HCT116 (cell line): ENCODE data around the gene LRRIQ3. TPM values are rescaled to one million over a fixed set of nuclear protein-coding genes. Genes with fewer than 3 reads are reported as not detected.

Source experiments
- ATAC-seq: fragments of 200-7000 bp; cut with Tn5 transposase; 2 replicates; pipeline ENCODE4 v1.9.1; 2020; ENCODE audit warnings: mild to moderate bottlenecking, moderate library complexity
- BruUV-seq: library from RNA; stranded (reverse); fragments of 400-500 nt; replicated peaks from 2 replicates; lab custom pipeline; 2021; lab: Mats Ljungman, UMichigan
- CTCF ChIA-PET: fragments of 300-600 bp; sonication (Branson Sonifier 250); formaldehyde crosslinking; loops from one replicate; lab custom pipeline; 2021; ENCODE audit warnings: antibody characterized with exemption; lab: Charles Lee
- POLR2A ChIA-PET: fragments of 300-600, 350-600 bp; sonication (Branson Sonifier 250); formaldehyde crosslinking; loops from one replicate; lab custom pipeline; 2021; ENCODE audit warnings: antibody characterized with exemption; lab: Charles Lee
- RAD21 ChIA-PET, 2 experiments: fragments of 300-600 bp; sonication (Branson Sonifier 250); formaldehyde crosslinking; loops; one replicate each; lab custom pipeline; 2023; ENCODE audit warnings: low total read pairs in 2 of 2; ENCODE audit not compliant: uncharacterized antibody in 2 of 2, unreplicated experiment in 2 of 2, low non-redundant PET in 1 of 2; lab: Charles Lee
- DNase-seq: peaks from one replicate; pipeline ENCODE4 v3.0.0-alpha.2; 2010; ENCODE audit warnings: low read depth, low spot score
- H2AFZ ChIP-seq: fragments of 200-600 bp; shearing (Covaris generic), sonication (generic); 2 replicates; pipeline ENCODE4 v1.6.1; 2017; ENCODE audit warnings: low read depth, mixed run types, mixed read lengths, antibody characterized with exemption, low read length; ENCODE audit not compliant: poor library complexity, severe bottlenecking
- H3K27ac ChIP-seq: 2 replicates; pipeline ENCODE4 v1.5.1; 2012; ENCODE audit warnings: low read depth, low read length
- H3K27me3 ChIP-seq: fragments of 200-600 bp; sonication (generic); 2 replicates; pipeline ENCODE4 v1.6.1; 2016; ENCODE audit warnings: mixed run types, low read length, mixed read lengths; ENCODE audit not compliant: insufficient read depth
- H3K36me3 ChIP-seq, 2 experiments: fragments of 200-500 bp in 1 of 2; fragments of 200-600 bp in 1 of 2; sonication (Bioruptor generic) in 1 of 2; sonication (generic) in 1 of 2; 2 replicates each; pipeline versions ENCODE4 v1.5.1 to v1.6.1; 2014 to 2016; ENCODE audit warnings: low read length in 2 of 2, inconsistent platforms in 1 of 2, mixed read lengths in 1 of 2, mixed run types in 1 of 2; ENCODE audit not compliant: insufficient read depth in 2 of 2, control insufficient read depth in 1 of 2
- H3K4me1 ChIP-seq, 2 experiments: fragments of 200-600 bp in 1 of 2; sonication (generic) in 1 of 2; 2 replicates each; pipeline versions ENCODE4 v1.5.1 to v1.6.1; 2012 to 2017; ENCODE audit warnings: low read length in 2 of 2, inconsistent platforms in 1 of 2, mild to moderate bottlenecking in 1 of 2, mixed read lengths in 1 of 2, mixed run types in 1 of 2, moderate library complexity in 1 of 2; ENCODE audit not compliant: insufficient read depth in 2 of 2, control insufficient read depth in 1 of 2
- H3K4me2 ChIP-seq: fragments of 200-600 bp; sonication (generic); 2 replicates; pipeline ENCODE4 v1.6.1; 2017; ENCODE audit warnings: mixed run types, low read length, mixed read lengths
- H3K4me3 ChIP-seq, 2 experiments: fragments of 200-600 bp in 1 of 2; sonication (generic) in 1 of 2; replicated peaks in 1 of 2; 2 replicates each; pipeline ENCODE4 v1.5.1; 2011 to 2016; ENCODE audit warnings: low read length in 2 of 2, control low read depth in 1 of 2, low read depth in 1 of 2, mild to moderate bottlenecking in 1 of 2, mixed read lengths in 1 of 2, mixed run types in 1 of 2
- H3K79me2 ChIP-seq: fragments of 200-600 bp; sonication (generic); 2 replicates; pipeline ENCODE4 v1.6.1; 2017; ENCODE audit warnings: mild to moderate bottlenecking, mixed run types, low read length, moderate library complexity, mixed read lengths; ENCODE audit not compliant: insufficient read depth
- H3K9ac ChIP-seq: fragments of 200-600 bp; sonication (generic); 2 replicates; pipeline ENCODE4 v1.6.1; 2016; ENCODE audit warnings: low read length, mixed read lengths
- H3K9me2 ChIP-seq: fragments of 200-600 bp; sonication (generic), shearing (Covaris generic); 2 replicates; pipeline ENCODE4 v1.6.1; 2017; ENCODE audit warnings: mixed run types, mild to moderate bottlenecking, moderate library complexity; ENCODE audit not compliant: insufficient read depth
- H3K9me3 ChIP-seq, 2 experiments: fragments of 200-500 bp in 1 of 2; fragments of 200-600 bp in 1 of 2; sonication (Bioruptor generic) in 1 of 2; sonication (generic) in 1 of 2; 2 replicates each; pipeline ENCODE4 v1.6.1; 2014 to 2017; ENCODE audit warnings: low read length in 2 of 2, mixed read lengths in 2 of 2, inconsistent platforms in 1 of 2, low read depth in 1 of 2, mild to moderate bottlenecking in 1 of 2, mixed run types in 1 of 2, moderate library complexity in 1 of 2; ENCODE audit not compliant: control insufficient read depth in 1 of 2, insufficient read depth in 1 of 2
- H4K20me1 ChIP-seq: fragments of 200-600 bp; sonication (generic), shearing (Covaris generic); 2 replicates; pipeline ENCODE4 v1.6.1; 2017; ENCODE audit warnings: mixed run types, mild to moderate bottlenecking, moderate library complexity; ENCODE audit not compliant: insufficient read depth
- CEBPB ChIP-seq: IDR thresholded peaks from 2 replicates; pipeline ENCODE4 v1.6.1; 2012; ENCODE audit warnings: low read depth
- EGR1 ChIP-seq: IDR thresholded peaks from 2 replicates; pipeline ENCODE4 v1.6.1; 2012; ENCODE audit warnings: low read depth
- ELF1 ChIP-seq: IDR thresholded peaks from 2 replicates; pipeline ENCODE4 v1.6.1; 2012; ENCODE audit warnings: low read depth, borderline replicate concordance
- EZH2 ChIP-seq: fragments of 200-600 bp; sonication (generic); IDR thresholded peaks from 2 replicates; pipeline ENCODE4 v1.6.1; 2017; ENCODE audit warnings: antibody characterized with exemption, mixed run types
- FOSL1 ChIP-seq: IDR thresholded peaks from 2 replicates; pipeline ENCODE4 v1.6.1; 2012; ENCODE audit warnings: low read depth
- JUND ChIP-seq: IDR thresholded peaks from 2 replicates; pipeline ENCODE4 v1.6.1; 2012
- RAD21 ChIP-seq: IDR thresholded peaks from 2 replicates; pipeline ENCODE4 v1.6.1; 2012; ENCODE audit warnings: low read depth, mild to moderate bottlenecking
- SIN3A ChIP-seq: IDR thresholded peaks from 2 replicates; pipeline ENCODE4 v1.6.1; 2012; ENCODE audit warnings: low read depth
- SP1 ChIP-seq: IDR thresholded peaks from 2 replicates; pipeline ENCODE4 v1.6.1; 2012; ENCODE audit warnings: low read depth
- SRF ChIP-seq: IDR thresholded peaks from 2 replicates; pipeline ENCODE4 v1.6.1; 2012; ENCODE audit warnings: low read depth
- TCF7L2 ChIP-seq: IDR thresholded peaks from 2 replicates; pipeline ENCODE4 v1.7.0; 2011; ENCODE audit warnings: borderline replicate concordance, inconsistent platforms; ENCODE audit not compliant: insufficient read depth, insufficient read length; ENCODE audit errors: extremely low read depth
- ZNF274 ChIP-seq: fragments of 200-500 bp; sonication (Bioruptor generic); IDR thresholded peaks from 2 replicates; pipeline ENCODE4 v1.6.1; 2014; ENCODE audit warnings: mild to moderate bottlenecking, low read depth, low read length, inconsistent platforms
- intact Hi-C: fragments of 100-400 bp; cut with micrococcal nuclease; formaldehyde crosslinking; loops from 2 replicates; pipeline ENCODE4 v1.10.0; 2022
- total RNA-seq: library from RNA; stranded (reverse); gene quantifications from one replicate; pipeline ENCODE4 v1.2.1, GENCODE V29; 2021; ENCODE audit not compliant: unreplicated experiment
- TF ChIP-seq, protein P1 (sequence below): IDR thresholded peaks from 2 replicates; pipeline ENCODE4 v1.6.1; 2012
- TF ChIP-seq, protein P2 (sequence below): IDR thresholded peaks from 2 replicates; pipeline ENCODE4 v1.6.1; 2012
- TF ChIP-seq, protein P3 (sequence below): IDR thresholded peaks from 2 replicates; pipeline ENCODE4 v1.6.1; 2011; ENCODE audit warnings: mild to moderate bottlenecking, low read length, moderate library complexity; ENCODE audit not compliant: insufficient replicate concordance; ENCODE audit errors: extremely low read depth

The LRRIQ3 gene
- total RNA-seq, 1 experiment from 2014 or later = 1.1 TPM

DNA sequence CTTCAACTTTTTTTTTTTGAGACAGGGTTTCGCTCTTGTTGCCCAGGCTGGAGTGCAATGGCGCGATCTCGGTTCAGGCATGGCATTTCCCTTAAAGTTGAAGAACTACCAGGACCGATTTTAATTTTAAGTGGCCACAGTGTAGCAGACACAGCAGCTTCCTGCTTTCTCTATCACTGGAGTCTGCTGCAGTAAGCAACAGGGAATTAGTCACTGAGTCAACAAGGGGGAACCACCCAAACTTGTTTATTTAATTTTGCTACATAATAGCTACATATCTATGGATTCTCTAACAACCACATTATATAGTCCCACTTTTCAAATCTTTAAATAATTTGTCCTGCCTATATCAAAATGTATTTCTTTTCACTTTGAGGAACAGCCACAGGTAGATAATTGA is 24.7 kb upstream of the LRRIQ3 start:
- POLR2A ChIA-PET = no interaction called here
- H3K9me2 ChIP-seq = no peaks in the 10 kb centered on the region
- CTCF ChIA-PET = no interaction called here

More for the DNA sequence above, 24.7 kb upstream of the LRRIQ3 start:
- H3K27ac ChIP-seq = no peak overlapping the region
- H3K4me1 ChIP-seq = no peaks in the 10 kb centered on the region
- H2AFZ ChIP-seq = no peak overlapping the region
- BruUV-seq = no TSS peak
- H3K79me2 ChIP-seq = no peaks in the 10 kb centered on the region
- no peaks in the 10 kb centered on the region for H3K27me3 ChIP-seq
- RAD21 ChIA-PET = no interaction called here
- H3K4me3 ChIP-seq = no peak overlapping the region
- H3K9ac ChIP-seq = no peak overlapping the region
- intact Hi-C loops = no loop called here
- ATAC-seq (no peak), DNase-seq (no peak)
- H3K36me3 ChIP-seq = no peaks in the 10 kb centered on the region
- no peaks in the 10 kb centered on the region for H4K20me1 ChIP-seq
- no peaks in the 10 kb centered on the region for H3K9me3 ChIP-seq
- TF ChIP-seq, protein P1, sequence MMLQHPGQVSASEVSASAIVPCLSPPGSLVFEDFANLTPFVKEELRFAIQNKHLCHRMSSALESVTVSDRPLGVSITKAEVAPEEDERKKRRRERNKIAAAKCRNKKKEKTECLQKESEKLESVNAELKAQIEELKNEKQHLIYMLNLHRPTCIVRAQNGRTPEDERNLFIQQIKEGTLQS = no peak
- TF ChIP-seq EZH2 = no peak
- TF ChIP-seq FOSL1 = no peak
- TF ChIP-seq SP1 = no peak
- no peak for TF ChIP-seq SRF
- TF ChIP-seq TCF7L2 = no peak
- TF ChIP-seq JUND = no peak
- TF ChIP-seq SIN3A = no peak
- TF ChIP-seq ZNF274 = no peak
- TF ChIP-seq ELF1 = no peak
- TF ChIP-seq RAD21 = no peak
- TF ChIP-seq, protein P2, sequence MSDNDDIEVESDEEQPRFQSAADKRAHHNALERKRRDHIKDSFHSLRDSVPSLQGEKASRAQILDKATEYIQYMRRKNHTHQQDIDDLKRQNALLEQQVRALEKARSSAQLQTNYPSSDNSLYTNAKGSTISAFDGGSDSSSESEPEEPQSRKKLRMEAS = no peak
- TF ChIP-seq, protein P3, sequence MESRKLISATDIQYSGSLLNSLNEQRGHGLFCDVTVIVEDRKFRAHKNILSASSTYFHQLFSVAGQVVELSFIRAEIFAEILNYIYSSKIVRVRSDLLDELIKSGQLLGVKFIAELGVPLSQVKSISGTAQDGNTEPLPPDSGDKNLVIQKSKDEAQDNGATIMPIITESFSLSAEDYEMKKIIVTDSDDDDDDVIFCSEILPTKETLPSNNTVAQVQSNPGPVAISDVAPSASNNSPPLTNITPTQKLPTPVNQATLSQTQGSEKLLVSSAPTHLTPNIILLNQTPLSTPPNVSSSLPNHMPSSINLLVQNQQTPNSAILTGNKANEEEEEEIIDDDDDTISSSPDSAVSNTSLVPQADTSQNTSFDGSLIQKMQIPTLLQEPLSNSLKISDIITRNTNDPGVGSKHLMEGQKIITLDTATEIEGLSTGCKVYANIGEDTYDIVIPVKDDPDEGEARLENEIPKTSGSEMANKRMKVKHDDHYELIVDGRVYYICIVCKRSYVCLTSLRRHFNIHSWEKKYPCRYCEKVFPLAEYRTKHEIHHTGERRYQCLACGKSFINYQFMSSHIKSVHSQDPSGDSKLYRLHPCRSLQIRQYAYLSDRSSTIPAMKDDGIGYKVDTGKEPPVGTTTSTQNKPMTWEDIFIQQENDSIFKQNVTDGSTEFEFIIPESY = no peak
- no peak for TF ChIP-seq CEBPB
- TF ChIP-seq EGR1 = no peak
- no peak overlapping the region for H3K4me2 ChIP-seq
